AG09309 (cell line): ENCODE results near the gene STT3A.

Experiments used
- DNase-seq: peaks from one replicate; pipeline ENCODE4 v3.0.0-alpha.2; 2010; ENCODE audit warnings: low read depth
- H3K4me3 ChIP-seq: 2 replicates; pipeline ENCODE4 v1.5.1; 2011; ENCODE audit warnings: mild to moderate bottlenecking, low read depth, low read length, moderate library complexity; ENCODE audit not compliant: control insufficient read depth
- CTCF ChIP-seq: IDR thresholded peaks from 2 replicates; pipeline ENCODE4 v1.5.1; 2011; ENCODE audit warnings: mild to moderate bottlenecking, low read depth, low read length, inconsistent platforms; ENCODE audit not compliant: insufficient read depth, control insufficient read depth; ENCODE audit errors: missing control alignments

The STT3A gene

GRCh38 chr11:125670172-125670571, 77.5 kb downstream of the STT3A start:
- no peak overlapping the region for H3K4me3 ChIP-seq
- no peak for TF ChIP-seq CTCF
- no peak for DNase-seq

GRCh38 chr11:125671561-125671960, 78.9 kb downstream of the STT3A start:
- DNase-seq: no peak
- no peak overlapping the region for H3K4me3 ChIP-seq

More at GRCh38 chr11:125671561-125671960, 78.9 kb downstream of the STT3A start:
- TF ChIP-seq CTCF: no peak
